SK-N-SH (cell line): ENCODE measurements around the gene UCK1. TPM values are rescaled to one million over a fixed set of nuclear protein-coding genes. Genes with fewer than 3 reads are reported as not detected.

Source experiments
- CTCF ChIA-PET: fragments of 300-600, 350-600 bp; formaldehyde crosslinking; extraction: SDS; loops from one replicate; lab custom pipeline; 2021; lab: Yijun Ruan, JAX
- POLR2A ChIA-PET: fragments of 350-600 bp; sonication (Branson Sonifier 250); formaldehyde crosslinking; extraction: SDS; loops from one replicate; lab custom pipeline; 2020; ENCODE audit warnings: antibody characterized with exemption, inconsistent platforms; lab: Yijun Ruan, JAX
- DNase-seq: peaks from one replicate; pipeline ENCODE4 v3.0.0; 2012
- H2AFZ ChIP-seq: fragments of 200-600 bp; sonication (generic); 2 replicates; pipeline ENCODE4 v1.8.1; 2016; ENCODE audit warnings: antibody characterized with exemption, mild to moderate bottlenecking, low read depth
- H3F3A ChIP-seq: fragments of 200-600 bp; sonication (generic); replicated peaks from 2 replicates; pipeline ENCODE3; 2016; ENCODE audit warnings: antibody characterized with exemption, mild to moderate bottlenecking; ENCODE audit not compliant: insufficient read depth
- H3K27ac ChIP-seq, 2 experiments: fragments of 200-500 bp in 1 of 2; fragments of 200-600 bp in 1 of 2; sonication (Bioruptor generic) in 1 of 2; sonication (generic), shearing (Covaris generic) in 1 of 2; 2 replicates each; pipeline versions ENCODE4 v1.5.1 to v1.6.1; 2014 to 2016; ENCODE audit warnings: low read depth in 2 of 2, inconsistent platforms in 1 of 2, low read length in 1 of 2, mild to moderate bottlenecking in 1 of 2, mixed read lengths in 1 of 2
- H3K27me3 ChIP-seq: fragments of 200-600 bp; sonication (generic), shearing (Covaris generic); 2 replicates; pipeline ENCODE4 v1.6.1; 2016; ENCODE audit warnings: mixed run types; ENCODE audit not compliant: insufficient read depth
- H3K36me3 ChIP-seq, 2 experiments: fragments of 200-500 bp in 1 of 2; fragments of 200-600 bp in 1 of 2; sonication (Bioruptor generic) in 1 of 2; sonication (generic) in 1 of 2; replicated peaks in 1 of 2; 2 replicates each; pipeline versions ENCODE3 to v1.5.1; 2014 to 2016; ENCODE audit warnings: low read length in 1 of 2, mild to moderate bottlenecking in 1 of 2; ENCODE audit not compliant: insufficient read depth in 2 of 2, control insufficient read depth in 1 of 2
- H3K4me1 ChIP-seq, 2 experiments: fragments of 200-500 bp in 1 of 2; fragments of 200-600 bp in 1 of 2; sonication (Bioruptor generic) in 1 of 2; sonication (generic), shearing (Covaris generic) in 1 of 2; 2 replicates each; pipeline versions ENCODE4 v1.5.1 to v1.6.1; 2014 to 2016; ENCODE audit warnings: low read depth in 1 of 2, low read length in 1 of 2, mixed run types in 1 of 2; ENCODE audit not compliant: insufficient read depth in 2 of 2, control insufficient read depth in 1 of 2
- H3K4me2 ChIP-seq: fragments of 200-600 bp; sonication (generic), shearing (Covaris generic); 2 replicates; pipeline ENCODE4 v1.6.1; 2017; ENCODE audit warnings: mixed run types
- H3K4me3 ChIP-seq, 2 experiments: fragments of 200-500 bp in 1 of 2; fragments of 200-600 bp in 1 of 2; sonication (Bioruptor generic) in 1 of 2; sonication (generic), shearing (Covaris generic) in 1 of 2; 2 replicates each; pipeline versions ENCODE4 v1.5.1 to v1.8.1; 2014 to 2016; ENCODE audit warnings: low read depth in 2 of 2, inconsistent platforms in 1 of 2, low read length in 1 of 2, mild to moderate bottlenecking in 1 of 2, mixed read lengths in 1 of 2, moderate library complexity in 1 of 2
- H3K79me2 ChIP-seq: fragments of 200-600 bp; sonication (generic); 2 replicates; pipeline ENCODE4 v1.8.1; 2017; ENCODE audit warnings: mild to moderate bottlenecking; ENCODE audit not compliant: insufficient read depth
- H3K9ac ChIP-seq: fragments of 200-600 bp; sonication (generic); 2 replicates; pipeline ENCODE4 v1.6.1; 2017; ENCODE audit warnings: mixed run types
- H3K9me2 ChIP-seq: fragments of 200-600 bp; sonication (generic); 2 replicates; pipeline ENCODE4 v1.6.1; 2017; ENCODE audit warnings: mixed run types
- H3K9me3 ChIP-seq: fragments of 200-600 bp; sonication (generic); 2 replicates; pipeline ENCODE4 v1.6.1; 2017; ENCODE audit warnings: mixed run types, mild to moderate bottlenecking, moderate library complexity
- H4K20me1 ChIP-seq: fragments of 200-600 bp; sonication (generic); 2 replicates; pipeline ENCODE4 v1.6.1; 2017; ENCODE audit warnings: mild to moderate bottlenecking, mixed run types; ENCODE audit not compliant: insufficient read depth
- CHD2 ChIP-seq: fragments of 150-350 bp; IDR thresholded peaks from 2 replicates; pipeline ENCODE4 v1.6.1; 2018; ENCODE audit warnings: low read length; ENCODE audit not compliant: partially characterized antibody
- EP300 ChIP-seq, 2 experiments: IDR thresholded peaks; 2 replicates each; pipeline versions ENCODE4 v1.4.0 to v1.6.1; 2012; ENCODE audit warnings: borderline replicate concordance in 1 of 2, low read depth in 1 of 2, low read length in 1 of 2
- FOXJ3 ChIP-seq: sonication (generic); formaldehyde crosslinking; IDR thresholded peaks from 2 replicates; pipeline ENCODE4 v1.5.1; 2020; ENCODE audit warnings: mild to moderate bottlenecking, missing genetic modification reagents
- GATA2 ChIP-seq: sonication (generic); formaldehyde crosslinking; IDR thresholded peaks from 2 replicates; pipeline ENCODE4 v1.5.0; 2020; ENCODE audit warnings: mild to moderate bottlenecking, missing genetic modification reagents
- MEF2A ChIP-seq: IDR thresholded peaks from 2 replicates; pipeline ENCODE4 v1.4.0; 2012; ENCODE audit warnings: low read depth, borderline replicate concordance
- MXI1 ChIP-seq: IDR thresholded peaks from 2 replicates; pipeline ENCODE4 v1.6.1; 2012; ENCODE audit warnings: mild to moderate bottlenecking, low read depth, low read length, improper control_type of control experiment
- POLR2AphosphoS5 ChIP-seq: IDR thresholded peaks from 2 replicates; pipeline ENCODE4 v1.6.1; 2012; ENCODE audit warnings: low read depth, low read length
- SMC3 ChIP-seq: IDR thresholded peaks from 2 replicates; pipeline ENCODE4 v1.6.1; 2012; ENCODE audit warnings: low read depth, low read length, improper control_type of control experiment
- TCF12 ChIP-seq: IDR thresholded peaks from 2 replicates; pipeline ENCODE4 v1.4.0; 2012
- TEAD4 ChIP-seq: IDR thresholded peaks from 2 replicates; pipeline ENCODE4 v1.4.0; 2012; ENCODE audit warnings: mild to moderate bottlenecking, borderline replicate concordance; ENCODE audit not compliant: insufficient read depth
- YY1 ChIP-seq: IDR thresholded peaks from 2 replicates; pipeline ENCODE4 v1.4.0; 2012; ENCODE audit warnings: low read depth, mild to moderate bottlenecking
- WGBS: methylation state at CpG from one replicate; pipeline ENCODE4 v1.1.6; 2017; ENCODE audit warnings: low lambda C conversion rate; 5-methylcytosine and 5-hydroxymethylcytosine counted together
- polyA plus RNA-seq, 3 experiments: library from polyadenylated mRNA; depleted of rRNA; stranded (reverse); fragments of >200 nt; gene quantifications; 2 replicates each; pipeline ENCODE4 v1.2.3, GENCODE V29; 2012
- TF ChIP-seq, protein P1 (sequence below): IDR thresholded peaks from 2 replicates; pipeline ENCODE4 v1.6.1; 2012; ENCODE audit warnings: mild to moderate bottlenecking, low read depth, low read length, moderate library complexity
- TF ChIP-seq, protein P2 (sequence below): fragments of 150-350 bp; IDR thresholded peaks from 2 replicates; pipeline ENCODE4 v1.6.1; 2016; ENCODE audit warnings: mild to moderate bottlenecking, low read depth, low read length
- TF ChIP-seq, protein P3 (sequence below): IDR thresholded peaks from 2 replicates; pipeline ENCODE4 v1.4.0; 2012; ENCODE audit warnings: low read depth, borderline replicate concordance
- TF ChIP-seq, protein P4 (sequence below): IDR thresholded peaks from 2 replicates; pipeline ENCODE4 v1.4.0; 2012; ENCODE audit warnings: low read depth, borderline replicate concordance
- TF ChIP-seq, protein P5 (sequence below): IDR thresholded peaks from 2 replicates; pipeline ENCODE4; 2012

Gene UCK1
- polyA plus RNA-seq, 1 of the 3 experiments (the other 2 are of a cell fraction), result 32.9 TPM

DNA sequence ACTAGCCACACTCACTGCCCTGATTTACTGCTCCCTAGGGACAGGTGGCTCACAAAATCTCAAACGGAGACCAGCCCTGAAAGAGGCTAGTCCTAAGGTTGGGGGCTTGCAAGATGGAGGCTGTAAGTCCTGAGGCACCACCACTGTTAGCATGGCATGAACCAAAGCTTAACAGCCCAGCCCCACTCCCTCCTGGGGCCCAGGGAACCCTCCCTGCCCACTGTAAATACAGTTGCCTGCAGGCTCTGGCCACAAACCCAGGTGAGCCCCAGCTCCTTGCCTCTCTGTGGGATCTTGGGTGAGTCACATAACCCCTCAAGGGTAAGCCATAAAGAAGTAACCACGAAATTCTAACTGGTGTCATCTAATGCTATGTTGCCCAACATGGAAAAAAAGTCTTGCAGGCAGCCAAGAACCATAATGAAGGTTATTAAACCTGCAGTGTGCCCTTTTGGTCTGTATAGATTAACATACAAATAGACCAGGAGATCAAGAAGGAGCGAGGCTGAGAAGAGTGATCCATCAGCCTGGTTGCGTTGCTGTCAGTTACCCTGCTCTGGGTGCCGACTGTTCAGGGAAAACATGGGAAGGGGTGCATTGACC, 30.0 kb downstream of the UCK1 start:
- Histone ChIP-seq H3K9me2 (no peaks in the 10 kb centered on the region), H4K20me1 (0 out of 2 replicates have a peak, but pooled peaks cover 1% of the 10 kb centered on the region), H3F3A (peaks cover 38% of the 10 kb centered on the region), H3K4me2 (no peak overlapping the region), H3K27ac (no peak overlapping the region), H2AFZ (no peak overlapping the region), H3K9me3 (no peaks in the 10 kb centered on the region), H3K4me1 (peaks cover 3 to 16% of the 10 kb centered on the region in 2 experiments; a peak in 1 of 4 replicates)
- 77% methylated on average over 5 of the region's 5 CpGs for WGBS
- POLR2A ChIA-PET, result no interaction called here
- TF ChIP-seq, protein P1, sequence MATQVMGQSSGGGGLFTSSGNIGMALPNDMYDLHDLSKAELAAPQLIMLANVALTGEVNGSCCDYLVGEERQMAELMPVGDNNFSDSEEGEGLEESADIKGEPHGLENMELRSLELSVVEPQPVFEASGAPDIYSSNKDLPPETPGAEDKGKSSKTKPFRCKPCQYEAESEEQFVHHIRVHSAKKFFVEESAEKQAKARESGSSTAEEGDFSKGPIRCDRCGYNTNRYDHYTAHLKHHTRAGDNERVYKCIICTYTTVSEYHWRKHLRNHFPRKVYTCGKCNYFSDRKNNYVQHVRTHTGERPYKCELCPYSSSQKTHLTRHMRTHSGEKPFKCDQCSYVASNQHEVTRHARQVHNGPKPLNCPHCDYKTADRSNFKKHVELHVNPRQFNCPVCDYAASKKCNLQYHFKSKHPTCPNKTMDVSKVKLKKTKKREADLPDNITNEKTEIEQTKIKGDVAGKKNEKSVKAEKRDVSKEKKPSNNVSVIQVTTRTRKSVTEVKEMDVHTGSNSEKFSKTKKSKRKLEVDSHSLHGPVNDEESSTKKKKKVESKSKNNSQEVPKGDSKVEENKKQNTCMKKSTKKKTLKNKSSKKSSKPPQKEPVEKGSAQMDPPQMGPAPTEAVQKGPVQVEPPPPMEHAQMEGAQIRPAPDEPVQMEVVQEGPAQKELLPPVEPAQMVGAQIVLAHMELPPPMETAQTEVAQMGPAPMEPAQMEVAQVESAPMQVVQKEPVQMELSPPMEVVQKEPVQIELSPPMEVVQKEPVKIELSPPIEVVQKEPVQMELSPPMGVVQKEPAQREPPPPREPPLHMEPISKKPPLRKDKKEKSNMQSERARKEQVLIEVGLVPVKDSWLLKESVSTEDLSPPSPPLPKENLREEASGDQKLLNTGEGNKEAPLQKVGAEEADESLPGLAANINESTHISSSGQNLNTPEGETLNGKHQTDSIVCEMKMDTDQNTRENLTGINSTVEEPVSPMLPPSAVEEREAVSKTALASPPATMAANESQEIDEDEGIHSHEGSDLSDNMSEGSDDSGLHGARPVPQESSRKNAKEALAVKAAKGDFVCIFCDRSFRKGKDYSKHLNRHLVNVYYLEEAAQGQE, result no peak
- TF ChIP-seq GATA2 (CRISPR knock-in tag) (no peak), SMC3 (no peak), CHD2 (no peak), TCF12 (no peak), FOXJ3 (CRISPR knock-in tag) (no peak), MXI1 (no peak), POLR2AphosphoS5 (no peak), MEF2A (no peak), YY1 (no peak), TEAD4 (no peak)
- TF ChIP-seq, protein P2, sequence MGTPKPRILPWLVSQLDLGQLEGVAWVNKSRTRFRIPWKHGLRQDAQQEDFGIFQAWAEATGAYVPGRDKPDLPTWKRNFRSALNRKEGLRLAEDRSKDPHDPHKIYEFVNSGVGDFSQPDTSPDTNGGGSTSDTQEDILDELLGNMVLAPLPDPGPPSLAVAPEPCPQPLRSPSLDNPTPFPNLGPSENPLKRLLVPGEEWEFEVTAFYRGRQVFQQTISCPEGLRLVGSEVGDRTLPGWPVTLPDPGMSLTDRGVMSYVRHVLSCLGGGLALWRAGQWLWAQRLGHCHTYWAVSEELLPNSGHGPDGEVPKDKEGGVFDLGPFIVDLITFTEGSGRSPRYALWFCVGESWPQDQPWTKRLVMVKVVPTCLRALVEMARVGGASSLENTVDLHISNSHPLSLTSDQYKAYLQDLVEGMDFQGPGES, result no peak
- TF ChIP-seq, all 33 proteins: peak for 0
- Histone ChIP-seq H3K79me2 (peaks cover 25% of the 10 kb centered on the region), H3K36me3 (peaks cover 21 to 47% of the 10 kb centered on the region in 2 experiments), H3K27me3 (no peaks in the 10 kb centered on the region), H3K4me3 (no peak overlapping the region), H3K9ac (no peak overlapping the region)
- no peak for DNase-seq
- CTCF ChIA-PET, result interaction anchor here (2.0 kb wide), 1 partner anchor 22 kb away, joined by 11 read pairs; no protein-coding TSS in a partner anchor

DNA sequence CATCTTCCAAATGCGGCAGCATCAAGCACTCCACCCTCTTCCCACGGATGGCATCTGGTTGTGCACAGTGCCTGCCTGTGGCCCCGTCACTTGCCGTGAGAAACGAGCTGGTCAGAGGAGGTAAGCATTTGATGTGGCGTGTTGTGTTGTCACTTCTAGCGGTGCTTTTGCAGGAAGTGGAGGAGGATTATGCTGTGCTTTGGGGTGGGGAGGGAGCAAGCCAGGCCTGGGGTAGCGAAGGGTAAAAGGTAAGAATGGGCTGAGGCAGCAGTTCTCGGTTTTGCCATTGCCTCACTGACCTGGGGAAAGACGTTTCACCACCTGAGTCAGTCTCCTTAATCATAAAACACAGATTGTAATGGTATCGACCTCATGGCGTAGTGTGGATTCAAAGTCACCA, 30.7 kb downstream of the UCK1 start:
- Histone ChIP-seq H3K27ac (no peak overlapping the region), H3K4me1 (peaks cover 3 to 16% of the 10 kb centered on the region in 2 experiments; a peak in 1 of 4 replicates), H3K9me2 (no peaks in the 10 kb centered on the region), H3K79me2 (peaks cover 23% of the 10 kb centered on the region), H3K9ac (no peak overlapping the region), H3F3A (peaks cover 38% of the 10 kb centered on the region), H3K4me2 (no peak overlapping the region), H3K4me3 (no peak overlapping the region), H3K36me3 (peaks cover 23 to 51% of the 10 kb centered on the region in 2 experiments), H3K27me3 (no peaks in the 10 kb centered on the region), H2AFZ (no peak overlapping the region), H4K20me1 (0 out of 2 replicates have a peak, but pooled peaks cover 4% of the 10 kb centered on the region), H3K9me3 (no peaks in the 10 kb centered on the region)
- no peak for DNase-seq
- POLR2A ChIA-PET, result no interaction called here
- 92% methylated on average over 11 of the region's 12 CpGs for WGBS
- CTCF ChIA-PET, result interaction anchor here (1.2 to 2.0 kb wide), 2 partner anchors 12 to 22 kb away, joined by 3 to 11 read pairs; no protein-coding TSS in a partner anchor
- TF ChIP-seq, protein P3, sequence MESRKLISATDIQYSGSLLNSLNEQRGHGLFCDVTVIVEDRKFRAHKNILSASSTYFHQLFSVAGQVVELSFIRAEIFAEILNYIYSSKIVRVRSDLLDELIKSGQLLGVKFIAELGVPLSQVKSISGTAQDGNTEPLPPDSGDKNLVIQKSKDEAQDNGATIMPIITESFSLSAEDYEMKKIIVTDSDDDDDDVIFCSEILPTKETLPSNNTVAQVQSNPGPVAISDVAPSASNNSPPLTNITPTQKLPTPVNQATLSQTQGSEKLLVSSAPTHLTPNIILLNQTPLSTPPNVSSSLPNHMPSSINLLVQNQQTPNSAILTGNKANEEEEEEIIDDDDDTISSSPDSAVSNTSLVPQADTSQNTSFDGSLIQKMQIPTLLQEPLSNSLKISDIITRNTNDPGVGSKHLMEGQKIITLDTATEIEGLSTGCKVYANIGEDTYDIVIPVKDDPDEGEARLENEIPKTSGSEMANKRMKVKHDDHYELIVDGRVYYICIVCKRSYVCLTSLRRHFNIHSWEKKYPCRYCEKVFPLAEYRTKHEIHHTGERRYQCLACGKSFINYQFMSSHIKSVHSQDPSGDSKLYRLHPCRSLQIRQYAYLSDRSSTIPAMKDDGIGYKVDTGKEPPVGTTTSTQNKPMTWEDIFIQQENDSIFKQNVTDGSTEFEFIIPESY, result no peak
- TF ChIP-seq, protein P4, sequence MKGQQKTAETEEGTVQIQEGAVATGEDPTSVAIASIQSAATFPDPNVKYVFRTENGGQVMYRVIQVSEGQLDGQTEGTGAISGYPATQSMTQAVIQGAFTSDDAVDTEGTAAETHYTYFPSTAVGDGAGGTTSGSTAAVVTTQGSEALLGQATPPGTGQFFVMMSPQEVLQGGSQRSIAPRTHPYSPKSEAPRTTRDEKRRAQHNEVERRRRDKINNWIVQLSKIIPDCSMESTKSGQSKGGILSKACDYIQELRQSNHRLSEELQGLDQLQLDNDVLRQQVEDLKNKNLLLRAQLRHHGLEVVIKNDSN, result no peak
- TF ChIP-seq GATA2 (CRISPR knock-in tag) (no peak), EP300 (IDR thresholded peaks at IDR 0.05; ENCODE audit: borderline replicate concordance in 1 of 2, low read depth in 1 of 2, low read length in 1 of 2) (no peak), TEAD4 (no peak)
- TF ChIP-seq, protein P5, sequence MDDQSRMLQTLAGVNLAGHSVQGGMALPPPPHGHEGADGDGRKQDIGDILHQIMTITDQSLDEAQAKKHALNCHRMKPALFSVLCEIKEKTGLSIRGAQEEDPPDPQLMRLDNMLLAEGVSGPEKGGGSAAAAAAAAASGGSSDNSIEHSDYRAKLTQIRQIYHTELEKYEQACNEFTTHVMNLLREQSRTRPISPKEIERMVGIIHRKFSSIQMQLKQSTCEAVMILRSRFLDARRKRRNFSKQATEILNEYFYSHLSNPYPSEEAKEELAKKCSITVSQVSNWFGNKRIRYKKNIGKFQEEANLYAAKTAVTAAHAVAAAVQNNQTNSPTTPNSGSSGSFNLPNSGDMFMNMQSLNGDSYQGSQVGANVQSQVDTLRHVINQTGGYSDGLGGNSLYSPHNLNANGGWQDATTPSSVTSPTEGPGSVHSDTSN, result no peak
